ENCODE measurements around the gene LRRC47. TPM values are rescaled to one million over a fixed set of nuclear protein-coding genes. Genes with fewer than 3 reads are reported as not detected.

The LRRC47 gene
- total RNA-seq, 1 donor from 2014 or later = 57.0 TPM

GRCh38 chr1:3736131-3736561, 60.2 kb downstream of the LRRC47 start:
- no peaks in the 10 kb centered on the region for H3K27me3 Mint-ChIP-seq
- no peak for TF ChIP-seq CTCF (IDR thresholded peaks at IDR 0.05; ENCODE audit: unreplicated experiment)
- no peak overlapping the region for H3K4me3 Mint-ChIP-seq (ENCODE audit: low read depth)
- H3K27ac Mint-ChIP-seq = no peak overlapping the region
- H3K36me3 Mint-ChIP-seq (ENCODE audit: insufficient read depth) = peaks cover 10% of the 10 kb centered on the region
- no peak for DNase-seq (ENCODE audit: low spot score, unreplicated experiment)
- H3K4me1 Mint-ChIP-seq (ENCODE audit: low read depth) = no peaks in the 10 kb centered on the region
- H3K9me3 Mint-ChIP-seq (ENCODE audit: low read depth) = no peaks in the 10 kb centered on the region

- Mint-ChIP-seq H3K9me3 (ENCODE audit: low read depth) (no peaks in the 10 kb centered on the region), H3K27ac (no peak overlapping the region), H3K36me3 (ENCODE audit: insufficient read depth) (peaks cover 9% of the 10 kb centered on the region), H3K27me3 (no peaks in the 10 kb centered on the region), H3K4me1 (ENCODE audit: low read depth) (no peaks in the 10 kb centered on the region), H3K4me3 (ENCODE audit: low read depth) (no peak overlapping the region)
- no peak for DNase-seq (ENCODE audit: low spot score, unreplicated experiment)
- TF ChIP-seq CTCF (IDR thresholded peaks at IDR 0.05; ENCODE audit: unreplicated experiment) = no peak
These were observed 60.6 kb downstream of the LRRC47 start for GRCh38 chr1:3735688-3736087.

- Mint-ChIP-seq H3K36me3 (ENCODE audit: insufficient read depth) (peaks cover 8% of the 10 kb centered on the region), H3K27ac (no peak overlapping the region), H3K9me3 (ENCODE audit: low read depth) (no peaks in the 10 kb centered on the region), H3K4me3 (ENCODE audit: low read depth) (no peak overlapping the region), H3K27me3 (no peaks in the 10 kb centered on the region), H3K4me1 (ENCODE audit: low read depth) (no peaks in the 10 kb centered on the region)
- no peak for TF ChIP-seq CTCF (IDR thresholded peaks at IDR 0.05; ENCODE audit: unreplicated experiment)
- DNase-seq (ENCODE audit: low spot score, unreplicated experiment) = no peak
These were observed 61.1 kb downstream of the LRRC47 start for GRCh38 chr1:3735027-3735681.

- H3K9me3 Mint-ChIP-seq (ENCODE audit: low read depth) = no peaks in the 10 kb centered on the region
- DNase-seq (ENCODE audit: low spot score, unreplicated experiment) = no peak
- peaks cover 8% of the 10 kb centered on the region for H3K36me3 Mint-ChIP-seq (ENCODE audit: insufficient read depth)
- no peak overlapping the region for H3K4me3 Mint-ChIP-seq (ENCODE audit: low read depth)
- no peaks in the 10 kb centered on the region for H3K4me1 Mint-ChIP-seq (ENCODE audit: low read depth)
- no peak for TF ChIP-seq CTCF (IDR thresholded peaks at IDR 0.05; ENCODE audit: unreplicated experiment)
- H3K27me3 Mint-ChIP-seq = no peaks in the 10 kb centered on the region
- H3K27ac Mint-ChIP-seq = no peak overlapping the region
These were observed 61.7 kb downstream of the LRRC47 start for GRCh38 chr1:3734602-3735001.

GRCh38 chr1:3733883-3734589, 62.3 kb downstream of the LRRC47 start:
- Mint-ChIP-seq H3K27me3 (peaks cover 1% of the 10 kb centered on the region), H3K36me3 (ENCODE audit: insufficient read depth) (peaks cover 8% of the 10 kb centered on the region), H3K9me3 (ENCODE audit: low read depth) (no peaks in the 10 kb centered on the region), H3K4me3 (ENCODE audit: low read depth) (no peak overlapping the region), H3K27ac (no peak overlapping the region), H3K4me1 (ENCODE audit: low read depth) (no peaks in the 10 kb centered on the region)
- no peak for DNase-seq (ENCODE audit: low spot score, unreplicated experiment)
- no peak for TF ChIP-seq CTCF (IDR thresholded peaks at IDR 0.05; ENCODE audit: unreplicated experiment)
